Measurements from ENCODE around the gene GMIP.
A peak's percentile ranks its signal among the peaks of the same experiment; 100 is the strongest.

The GMIP gene

DNA sequence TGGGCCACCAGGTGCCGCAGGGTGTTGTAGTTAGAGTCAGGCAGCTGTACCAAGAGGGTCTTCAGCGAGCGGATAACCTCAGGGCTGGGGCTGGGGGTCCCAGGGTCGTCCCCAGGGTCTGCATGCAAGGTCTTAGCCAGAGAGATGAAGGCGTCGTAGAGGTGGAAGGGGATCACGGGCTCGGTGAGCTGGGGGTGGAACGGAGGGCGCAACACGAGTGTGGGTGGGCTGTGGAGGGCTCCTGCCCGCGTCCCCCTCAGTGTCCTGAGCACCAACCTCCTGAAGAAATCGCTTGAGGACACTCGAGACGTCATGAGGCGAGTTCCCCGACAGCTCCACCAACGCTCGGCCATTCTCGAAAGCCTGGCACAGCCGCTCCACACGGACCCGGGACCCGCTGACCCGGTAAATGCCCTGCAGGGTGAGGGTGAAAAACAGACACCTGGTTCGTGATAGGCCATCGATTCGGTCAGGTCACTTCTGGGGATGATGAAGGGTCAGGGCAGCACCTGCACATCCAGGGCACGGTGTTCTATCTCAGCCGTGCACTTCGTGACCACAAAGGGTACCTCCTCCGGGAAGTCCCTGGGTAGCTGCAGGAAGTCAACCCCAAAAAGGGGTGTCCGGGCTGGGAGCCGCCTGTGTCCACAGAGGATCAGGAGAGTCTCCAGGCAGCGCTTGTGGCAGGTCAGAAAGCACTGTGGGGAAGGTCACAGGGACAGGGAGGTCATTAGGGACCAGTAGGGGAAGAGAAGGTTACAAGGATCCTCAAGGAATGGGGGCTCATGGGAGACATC, 8.7 kb downstream of the GMIP start:
- TF ChIP-seq, protein P1, sequence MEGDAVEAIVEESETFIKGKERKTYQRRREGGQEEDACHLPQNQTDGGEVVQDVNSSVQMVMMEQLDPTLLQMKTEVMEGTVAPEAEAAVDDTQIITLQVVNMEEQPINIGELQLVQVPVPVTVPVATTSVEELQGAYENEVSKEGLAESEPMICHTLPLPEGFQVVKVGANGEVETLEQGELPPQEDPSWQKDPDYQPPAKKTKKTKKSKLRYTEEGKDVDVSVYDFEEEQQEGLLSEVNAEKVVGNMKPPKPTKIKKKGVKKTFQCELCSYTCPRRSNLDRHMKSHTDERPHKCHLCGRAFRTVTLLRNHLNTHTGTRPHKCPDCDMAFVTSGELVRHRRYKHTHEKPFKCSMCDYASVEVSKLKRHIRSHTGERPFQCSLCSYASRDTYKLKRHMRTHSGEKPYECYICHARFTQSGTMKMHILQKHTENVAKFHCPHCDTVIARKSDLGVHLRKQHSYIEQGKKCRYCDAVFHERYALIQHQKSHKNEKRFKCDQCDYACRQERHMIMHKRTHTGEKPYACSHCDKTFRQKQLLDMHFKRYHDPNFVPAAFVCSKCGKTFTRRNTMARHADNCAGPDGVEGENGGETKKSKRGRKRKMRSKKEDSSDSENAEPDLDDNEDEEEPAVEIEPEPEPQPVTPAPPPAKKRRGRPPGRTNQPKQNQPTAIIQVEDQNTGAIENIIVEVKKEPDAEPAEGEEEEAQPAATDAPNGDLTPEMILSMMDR (IDR thresholded peaks at IDR 0.05; ENCODE audit: insufficient read depth, low read depth, low read length, missing control alignments): no peak
- no peak overlapping the region for H3K4me3 ChIP-seq (ENCODE audit: low read depth, low read length)
- no peak for DNase-seq (ENCODE audit: low read depth)

DNA sequence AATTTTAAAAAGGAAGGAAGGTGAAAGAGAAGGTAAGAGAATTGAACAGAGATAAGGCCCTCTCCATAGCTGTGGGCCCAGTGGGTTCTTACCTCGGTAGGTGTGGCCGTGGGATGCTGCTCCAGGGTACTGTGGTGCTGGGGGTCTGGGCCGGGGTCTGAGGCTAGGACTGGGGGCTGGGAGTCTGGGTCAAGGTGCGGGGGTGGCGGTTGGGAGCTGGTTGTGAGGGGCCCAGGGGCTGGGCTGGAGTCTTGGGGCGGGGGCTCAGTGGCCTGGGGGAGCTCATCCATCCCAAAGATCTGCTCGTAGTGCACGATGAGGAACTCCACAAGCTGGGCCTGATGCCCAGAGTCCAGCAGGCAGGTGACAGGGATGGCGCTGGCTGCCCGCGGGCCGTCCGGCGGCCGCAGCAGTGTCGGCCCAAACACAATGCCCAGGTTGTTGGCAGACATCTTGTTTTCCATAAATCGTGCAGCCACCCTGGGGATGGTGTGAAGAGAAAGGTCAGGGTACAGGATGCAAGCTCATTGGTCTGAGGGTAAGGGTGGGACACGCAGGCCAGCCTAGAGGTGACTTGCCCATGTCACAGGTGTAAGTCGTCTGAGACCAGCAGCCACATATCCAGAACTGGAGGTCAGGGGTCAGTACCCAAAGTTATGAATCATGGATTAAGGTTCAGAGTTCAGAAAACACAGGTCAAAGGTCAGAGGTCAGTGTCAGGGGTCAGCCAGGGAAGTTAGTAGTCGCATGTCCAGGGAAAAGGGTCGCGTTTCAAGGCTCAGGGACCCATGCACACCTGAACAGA, 9.5 kb downstream of the GMIP start:
- TF ChIP-seq, protein P1 (IDR thresholded peaks at IDR 0.05; ENCODE audit: insufficient read depth, low read depth, low read length, missing control alignments): no peak
- peak; percentile 1 for DNase-seq (ENCODE audit: low read depth)

DNA sequence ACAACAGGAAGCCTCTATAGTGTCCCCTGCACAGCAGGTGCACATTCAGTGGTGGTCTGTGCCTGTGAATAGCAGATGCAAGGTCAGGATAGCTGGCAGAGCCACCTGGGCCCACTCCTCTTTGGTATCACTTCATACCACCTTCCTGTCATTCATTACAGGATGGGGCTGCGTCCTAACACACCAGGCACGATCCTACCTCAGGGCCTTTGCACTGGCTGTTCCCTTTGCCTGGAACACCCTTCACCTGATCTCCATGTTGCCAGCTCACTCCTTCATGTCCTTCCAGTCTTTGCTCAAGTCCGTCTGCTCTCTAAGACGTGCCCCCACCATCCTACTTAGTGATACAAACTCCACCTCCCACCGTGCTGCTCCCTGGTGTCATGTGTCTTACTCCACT, 10.8 kb downstream of the GMIP start:
- TF ChIP-seq, protein P1 (IDR thresholded peaks at IDR 0.05; ENCODE audit: insufficient read depth, low read depth, low read length, missing control alignments): no peak
- no peak overlapping the region for H3K4me3 ChIP-seq (ENCODE audit: low read depth, low read length)
- DNase-seq (ENCODE audit: low read depth): no peak

More for the DNA sequence above, 9.5 kb downstream of the GMIP start:
- no peak overlapping the region for H3K4me3 ChIP-seq (ENCODE audit: low read depth, low read length)

DNA sequence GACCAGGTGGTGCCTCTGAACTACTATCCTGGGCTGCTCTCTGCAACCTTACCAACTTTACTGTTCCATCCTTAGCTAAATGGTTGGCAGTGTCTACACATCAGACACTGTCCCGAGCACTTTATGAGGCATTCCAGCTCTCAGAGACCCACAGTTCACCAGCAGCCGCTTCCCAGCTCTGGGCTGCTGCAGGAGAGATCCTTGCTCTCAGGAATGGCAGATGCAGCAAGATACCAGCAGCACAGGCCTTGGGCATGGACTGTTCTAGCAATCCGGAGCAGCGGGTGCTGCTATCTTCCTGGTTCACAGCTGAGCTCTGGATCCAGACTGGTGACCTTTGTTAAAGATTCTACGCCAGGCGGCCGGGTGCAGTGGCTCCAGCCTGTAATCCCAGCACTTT, 12.1 kb downstream of the GMIP start:
- DNase-seq (ENCODE audit: low read depth): no peak
- no peak overlapping the region for H3K4me3 ChIP-seq (ENCODE audit: low read depth, low read length)
- TF ChIP-seq, protein P1 (IDR thresholded peaks at IDR 0.05; ENCODE audit: insufficient read depth, low read depth, low read length, missing control alignments): no peak

DNA sequence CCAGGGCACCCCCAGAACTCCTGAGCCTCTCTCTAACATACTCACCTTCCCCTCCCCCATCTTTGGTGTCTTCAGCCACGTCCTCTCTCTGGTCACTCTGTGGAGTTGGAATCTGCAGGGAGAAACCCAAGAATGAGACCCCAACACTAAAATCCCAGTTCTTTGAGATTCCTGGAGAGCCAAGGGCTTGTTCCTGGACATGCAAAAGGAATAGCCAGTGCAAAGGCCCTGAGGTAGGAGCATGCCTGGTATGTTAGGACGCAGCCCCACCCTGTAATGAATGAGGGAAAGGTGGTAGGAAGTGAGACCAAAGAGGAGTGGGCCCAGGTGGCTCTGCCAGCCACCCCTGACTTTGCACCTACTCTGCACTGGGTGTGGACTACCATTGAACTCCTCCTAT, 13.0 kb downstream of the GMIP start:
- TF ChIP-seq, protein P1 (IDR thresholded peaks at IDR 0.05; ENCODE audit: insufficient read depth, low read depth, low read length, missing control alignments): no peak
- no peak for DNase-seq (ENCODE audit: low read depth)

DNA sequence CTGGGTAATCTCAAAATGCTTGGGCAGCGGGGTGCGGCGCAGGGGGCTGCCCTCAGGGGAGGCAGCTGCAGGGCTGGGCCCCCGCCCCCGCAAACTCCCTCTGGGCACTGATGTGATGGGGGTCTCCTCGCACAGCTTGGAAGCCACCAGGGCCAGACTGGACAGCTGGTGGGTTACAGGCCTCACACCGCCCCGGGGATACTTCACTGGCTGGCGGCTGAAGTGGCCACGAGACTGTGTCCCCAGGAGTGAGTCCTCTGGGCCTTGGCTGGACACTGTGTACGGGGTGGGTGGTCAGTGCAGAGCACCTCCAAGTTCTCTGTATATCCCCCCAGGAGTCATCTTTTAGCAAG, 13.4 kb downstream of the GMIP start:
- peak; percentile 2 for DNase-seq (ENCODE audit: low read depth)
- TF ChIP-seq, protein P1 (IDR thresholded peaks at IDR 0.05; ENCODE audit: insufficient read depth, low read depth, low read length, missing control alignments): no peak
- H3K4me3 ChIP-seq (ENCODE audit: low read depth, low read length): no peak overlapping the region

More for the DNA sequence above, 13.0 kb downstream of the GMIP start:
- H3K4me3 ChIP-seq (ENCODE audit: low read depth, low read length): no peak overlapping the region

Measured in GM12865 (cell line).